ENCODE data around the gene NUP43. TPM values are rescaled to one million over a fixed set of nuclear protein-coding genes. Genes with fewer than 3 reads are reported as not detected.

The NUP43 gene
- total RNA-seq, 5 donors from 2014 or later (not counting 1 experiment from before 2014, with no cell fraction given) = 14.6 to 53.5 (median 46.0) TPM

GRCh38 chr6:149771925-149772324 lies 25.6 kb upstream of the NUP43 start:
- Histone ChIP-seq H3K9me3 (no peaks in the 10 kb centered on the region), H3K4me3 (ENCODE audit: control insufficient read depth in 1 of 2, extremely low read depth in 1 of 2, low read length in 1 of 2) (no peak overlapping the region), H3K27me3 (replicated peaks in 1 of 2; ENCODE audit: control insufficient read depth in 2 of 2, extremely low read depth in 1 of 2, insufficient read depth in 2 of 2, low read length in 1 of 2) (no peaks in the 10 kb centered on the region), H3K4me1 (ENCODE audit: control insufficient read depth in 1 of 2, extremely low read depth in 1 of 2, insufficient read depth in 2 of 2, low read length in 2 of 2) (no peaks in the 10 kb centered on the region), H3K36me3 (ENCODE audit: control insufficient read depth in 2 of 2, extremely low read depth in 1 of 2, insufficient read depth in 1 of 2, low read length in 1 of 2) (peaks cover 7 to 25% of the 10 kb centered on the region in 2 donors), H3K27ac (ENCODE audit: low read length) (no peak overlapping the region)
- H3K27me3 Mint-ChIP-seq = no peaks in the 10 kb centered on the region
- H3K9me3 Mint-ChIP-seq = no peaks in the 10 kb centered on the region
- peaks cover 6 to 11% (median 8%) of the 10 kb centered on the region in 3 donors for H3K4me1 Mint-ChIP-seq
- no peak overlapping the region for H3K27ac Mint-ChIP-seq
- no peak overlapping the region for H3K4me3 Mint-ChIP-seq
- DNase-seq = no peak
- 65% methylated on average over 3 of the region's 6 CpGs for WGBS (ENCODE audit: insufficient coverage)
- peaks cover 29% of the 10 kb centered on the region for H3K36me3 Mint-ChIP-seq
- ChIA-PET CTCF (interaction anchor here in 1 of 2 donors (0.6 kb wide), 1 partner anchor 235 kb away, joined by 3 read pairs; no protein-coding TSS in a partner anchor), POLR2A (interaction anchor here in 1 of 2 donors (0.8 kb wide), 1 partner anchor 998 kb away, joined by 3 read pairs; no protein-coding TSS in a partner anchor)
- ATAC-seq (replicated peaks in 1 of 4) = no peak

GRCh38 chr6:149771185-149771584 lies 24.9 kb upstream of the NUP43 start:
- Mint-ChIP-seq H3K27me3 (no peaks in the 10 kb centered on the region), H3K4me1 (peaks cover 6 to 13% (median 9%) of the 10 kb centered on the region in 3 donors), H3K27ac (no peak overlapping the region), H3K36me3 (peaks cover 31% of the 10 kb centered on the region), H3K4me3 (no peak overlapping the region), H3K9me3 (peaks cover 0 to 2% (median under 1%) of the 10 kb centered on the region in 3 donors)
- ChIA-PET POLR2A (interaction anchor here (0.7 to 0.8 kb wide), 2 partner anchors 20 to 999 kb away, joined by 3 to 6 read pairs; no protein-coding TSS in a partner anchor), CTCF (interaction anchor here in 1 of 2 donors (0.5 kb wide), 1 partner anchor 288 kb away, joined by 3 read pairs; no protein-coding TSS in a partner anchor)
- H3K4me1 ChIP-seq (ENCODE audit: control insufficient read depth in 1 of 2, extremely low read depth in 1 of 2, insufficient read depth in 2 of 2, low read length in 2 of 2) = no peaks in the 10 kb centered on the region
- 100% methylated on average over 1 of the region's 3 CpGs for WGBS (ENCODE audit: insufficient coverage)
- H3K4me3 ChIP-seq (ENCODE audit: control insufficient read depth in 1 of 2, extremely low read depth in 1 of 2, low read length in 1 of 2) = no peak overlapping the region
- H3K27ac ChIP-seq (ENCODE audit: low read length) = no peak overlapping the region
- ATAC-seq (replicated peaks in 1 of 4) = no peak
- no peak for DNase-seq
- H3K36me3 ChIP-seq (ENCODE audit: control insufficient read depth in 2 of 2, extremely low read depth in 1 of 2, insufficient read depth in 1 of 2, low read length in 1 of 2) = peaks cover 6 to 31% of the 10 kb centered on the region in 2 donors
- no peaks in the 10 kb centered on the region for H3K9me3 ChIP-seq
- no peaks in the 10 kb centered on the region for H3K27me3 ChIP-seq (replicated peaks in 1 of 2; ENCODE audit: control insufficient read depth in 2 of 2, extremely low read depth in 1 of 2, insufficient read depth in 2 of 2, low read length in 1 of 2)

GRCh38 chr6:149769676-149770075 lies 23.3 kb upstream of the NUP43 start:
- WGBS (ENCODE audit: insufficient coverage) = no CpG with 5 or more reads among the region's 2 CpGs
- no peaks in the 10 kb centered on the region for H3K27me3 ChIP-seq (replicated peaks in 1 of 2; ENCODE audit: control insufficient read depth in 2 of 2, extremely low read depth in 1 of 2, insufficient read depth in 2 of 2, low read length in 1 of 2)
- Mint-ChIP-seq H3K4me3 (no peak overlapping the region), H3K27me3 (no peaks in the 10 kb centered on the region), H3K27ac (no peak overlapping the region), H3K9me3 (peaks cover 0 to 4% (median 2%) of the 10 kb centered on the region in 3 donors), H3K4me1 (peaks cover 6 to 13% (median 11%) of the 10 kb centered on the region in 3 donors), H3K36me3 (peaks cover 32% of the 10 kb centered on the region)
- H3K27ac ChIP-seq (ENCODE audit: low read length) = no peak overlapping the region
- no peaks in the 10 kb centered on the region for H3K4me1 ChIP-seq (ENCODE audit: control insufficient read depth in 1 of 2, extremely low read depth in 1 of 2, insufficient read depth in 2 of 2, low read length in 2 of 2)
- CTCF ChIA-PET = interaction anchor here in 1 of 2 donors (0.7 kb wide), 1 partner anchor 35 kb away, joined by 6 read pairs; no protein-coding TSS in a partner anchor
- POLR2A ChIA-PET = interaction anchor here in 1 of 2 donors (0.6 to 0.7 kb wide), 2 partner anchors 14 to 31 kb away, joined by 4 to 10 read pairs; no protein-coding TSS in a partner anchor
- no peaks in the 10 kb centered on the region for H3K9me3 ChIP-seq
- no peak overlapping the region for H3K4me3 ChIP-seq (ENCODE audit: control insufficient read depth in 1 of 2, extremely low read depth in 1 of 2, low read length in 1 of 2)
- H3K36me3 ChIP-seq (ENCODE audit: control insufficient read depth in 2 of 2, extremely low read depth in 1 of 2, insufficient read depth in 1 of 2, low read length in 1 of 2) = peaks cover 0 to 30% of the 10 kb centered on the region in 2 donors
- ATAC-seq (replicated peaks in 1 of 4) (no peak), DNase-seq (no peak)

- Histone ChIP-seq H3K4me1 (ENCODE audit: control insufficient read depth in 1 of 2, extremely low read depth in 1 of 2, insufficient read depth in 2 of 2, low read length in 2 of 2) (no peaks in the 10 kb centered on the region), H3K27ac (ENCODE audit: low read length) (no peak overlapping the region), H3K4me3 (ENCODE audit: control insufficient read depth in 1 of 2, extremely low read depth in 1 of 2, low read length in 1 of 2) (no peak overlapping the region), H3K27me3 (replicated peaks in 1 of 2; ENCODE audit: control insufficient read depth in 2 of 2, extremely low read depth in 1 of 2, insufficient read depth in 2 of 2, low read length in 1 of 2) (no peaks in the 10 kb centered on the region), H3K9me3 (no peaks in the 10 kb centered on the region), H3K36me3 (ENCODE audit: control insufficient read depth in 2 of 2, extremely low read depth in 1 of 2, insufficient read depth in 1 of 2, low read length in 1 of 2) (peaks cover 0 to 16% of the 10 kb centered on the region in 2 donors)
- no peaks in the 10 kb centered on the region for H3K27me3 Mint-ChIP-seq
- peaks cover 0 to 4% (median 2%) of the 10 kb centered on the region in 3 donors for H3K9me3 Mint-ChIP-seq
- no peak overlapping the region for H3K4me3 Mint-ChIP-seq
- no peak for DNase-seq
- POLR2A ChIA-PET = interaction anchor here in 1 of 2 donors (0.7 kb wide), 1 partner anchor 319 kb away, joined by 5 read pairs; no protein-coding TSS in a partner anchor
- no peak for ATAC-seq (replicated peaks in 1 of 4)
- H3K36me3 Mint-ChIP-seq = peaks cover 31% of the 10 kb centered on the region
- H3K27ac Mint-ChIP-seq = no peak overlapping the region
- WGBS (ENCODE audit: insufficient coverage) = no CpG with 5 or more reads among the region's 3 CpGs
- H3K4me1 Mint-ChIP-seq = peaks cover 15 to 26% (median 21%) of the 10 kb centered on the region in 3 donors
- CTCF ChIA-PET = no interaction called here
These were observed 19.9 kb upstream of the NUP43 start for GRCh38 chr6:149766156-149766769.

- no peaks in the 10 kb centered on the region for H3K9me3 ChIP-seq
- peaks cover 0 to 4% (median 2%) of the 10 kb centered on the region in 3 donors for H3K9me3 Mint-ChIP-seq
- no peak for DNase-seq
- no peaks in the 10 kb centered on the region for H3K27me3 ChIP-seq (replicated peaks in 1 of 2; ENCODE audit: control insufficient read depth in 2 of 2, extremely low read depth in 1 of 2, insufficient read depth in 2 of 2, low read length in 1 of 2)
- H3K36me3 Mint-ChIP-seq = peaks cover 29% of the 10 kb centered on the region
- H3K36me3 ChIP-seq (ENCODE audit: control insufficient read depth in 2 of 2, extremely low read depth in 1 of 2, insufficient read depth in 1 of 2, low read length in 1 of 2) = peaks cover 0 to 21% of the 10 kb centered on the region in 2 donors
- H3K4me3 Mint-ChIP-seq = no peak overlapping the region
- no peak overlapping the region for H3K27ac Mint-ChIP-seq
- POLR2A ChIA-PET = interaction anchor here (1.0 to 1.2 kb wide), 2 partner anchors 11 to 13 kb away, joined by 4 to 6 read pairs; no protein-coding TSS in a partner anchor
- ATAC-seq (replicated peaks in 1 of 4) = no peak
- H3K4me1 Mint-ChIP-seq = peaks cover 21 to 31% (median 26%) of the 10 kb centered on the region in 3 donors
- no peak overlapping the region for H3K27ac ChIP-seq (ENCODE audit: low read length)
- H3K4me3 ChIP-seq (ENCODE audit: control insufficient read depth in 1 of 2, extremely low read depth in 1 of 2, low read length in 1 of 2) = no peak overlapping the region
- H3K4me1 ChIP-seq (ENCODE audit: control insufficient read depth in 1 of 2, extremely low read depth in 1 of 2, insufficient read depth in 2 of 2, low read length in 2 of 2) = no peaks in the 10 kb centered on the region
- H3K27me3 Mint-ChIP-seq = no peaks in the 10 kb centered on the region
- CTCF ChIA-PET = interaction anchor here in 1 of 2 donors (0.5 to 1.0 kb wide), 2 partner anchors 18 to 68 kb away, joined by 3 read pairs; no protein-coding TSS in a partner anchor
These were observed 17.5 kb upstream of the NUP43 start for GRCh38 chr6:149763866-149764265.

GRCh38 chr6:149761438-149761837 lies 15.1 kb upstream of the NUP43 start:
- Mint-ChIP-seq H3K27me3 (no peaks in the 10 kb centered on the region), H3K4me1 (peaks cover 24 to 31% (median 26%) of the 10 kb centered on the region in 3 donors), H3K4me3 (no peak overlapping the region), H3K27ac (no peak overlapping the region), H3K9me3 (peaks cover 0 to 4% (median 0%) of the 10 kb centered on the region in 3 donors), H3K36me3 (peaks cover 24% of the 10 kb centered on the region)
- Histone ChIP-seq H3K27ac (ENCODE audit: low read length) (no peak overlapping the region), H3K4me3 (ENCODE audit: control insufficient read depth in 1 of 2, extremely low read depth in 1 of 2, low read length in 1 of 2) (no peak overlapping the region), H3K36me3 (ENCODE audit: control insufficient read depth in 2 of 2, extremely low read depth in 1 of 2, insufficient read depth in 1 of 2, low read length in 1 of 2) (peaks cover 0 to 17% of the 10 kb centered on the region in 2 donors), H3K4me1 (ENCODE audit: control insufficient read depth in 1 of 2, extremely low read depth in 1 of 2, insufficient read depth in 2 of 2, low read length in 2 of 2) (no peaks in the 10 kb centered on the region), H3K9me3 (no peaks in the 10 kb centered on the region), H3K27me3 (replicated peaks in 1 of 2; ENCODE audit: control insufficient read depth in 2 of 2, extremely low read depth in 1 of 2, insufficient read depth in 2 of 2, low read length in 1 of 2) (no peaks in the 10 kb centered on the region)
- DNase-seq (no peak), ATAC-seq (replicated peaks in 1 of 4) (no peak)
- WGBS (ENCODE audit: insufficient coverage) = no CpG with 5 or more reads among the region's 1 CpG
- CTCF ChIA-PET = no interaction called here
- POLR2A ChIA-PET = interaction anchor here in 1 of 2 donors (0.5 to 0.7 kb wide), 3 partner anchors 27 to 460 kb away, joined by 3 to 5 read pairs (median 4); no protein-coding TSS in a partner anchor

Data from T-cell (primary cell).